Liver (tissue), 3 donors: ENCODE data around the gene COPG2.

Source experiments
- GABPA ChIP-seq, 2 donors: IDR thresholded peaks in 1 of 2; conservative IDR thresholded peaks in 1 of 2; 2 replicates each; pipeline ENCODE4 v1.6.1; 2016; ENCODE audit warnings: antibody characterized with exemption in 2 of 2, mild to moderate bottlenecking in 1 of 2, moderate library complexity in 1 of 2
- JUND ChIP-seq, 2 donors: IDR thresholded peaks; 2 replicates each; pipeline ENCODE4 v1.6.1; 2016; ENCODE audit warnings: antibody characterized with exemption in 2 of 2
- RAD21 ChIP-seq, 2 donors: IDR thresholded peaks; 2 replicates each; pipeline ENCODE4 v1.6.1; 2016; ENCODE audit warnings: antibody characterized with exemption in 2 of 2, mild to moderate bottlenecking in 2 of 2
- SP1 ChIP-seq: IDR thresholded peaks from 2 replicates; pipeline ENCODE4 v1.6.1; 2018; ENCODE audit warnings: antibody characterized with exemption, mild to moderate bottlenecking
- YY1 ChIP-seq: IDR thresholded peaks from 2 replicates; pipeline ENCODE4 v1.6.1; 2016; ENCODE audit warnings: antibody characterized with exemption, mild to moderate bottlenecking
- TF ChIP-seq, protein P1 (sequence below): fragments of 150-350 bp; IDR thresholded peaks from 2 replicates; pipeline ENCODE4 v1.5.1; 2017; ENCODE audit warnings: improper control_type of control experiment, low read depth, low read length; ENCODE audit not compliant: missing input control
- TF ChIP-seq, protein P2 (sequence below): IDR thresholded peaks from 2 replicates; pipeline ENCODE4 v1.6.1; 2016; ENCODE audit warnings: antibody characterized with exemption
- donor health status: healthy.
- donor health status: healthy.

DNA sequence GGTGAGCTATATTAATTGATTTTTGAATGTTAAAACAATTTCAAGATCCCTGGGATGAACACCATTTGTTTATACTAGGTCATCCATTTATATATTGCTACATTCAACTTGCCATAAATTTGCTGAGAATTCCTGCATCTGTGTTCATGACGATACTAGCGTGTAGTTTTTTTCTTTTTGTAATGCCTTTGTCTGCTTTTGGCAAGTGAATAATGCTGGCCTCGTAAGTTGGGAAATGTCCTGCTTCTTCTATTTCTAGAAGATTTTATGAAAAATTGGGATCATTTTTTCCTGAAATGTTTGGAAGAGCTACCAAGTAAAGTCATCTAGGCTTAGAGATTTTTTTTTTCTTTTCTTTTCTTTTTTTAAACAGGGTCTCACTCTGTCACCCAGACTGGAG, 189.6 kb downstream of the COPG2 start:
- TF ChIP-seq, protein P1, sequence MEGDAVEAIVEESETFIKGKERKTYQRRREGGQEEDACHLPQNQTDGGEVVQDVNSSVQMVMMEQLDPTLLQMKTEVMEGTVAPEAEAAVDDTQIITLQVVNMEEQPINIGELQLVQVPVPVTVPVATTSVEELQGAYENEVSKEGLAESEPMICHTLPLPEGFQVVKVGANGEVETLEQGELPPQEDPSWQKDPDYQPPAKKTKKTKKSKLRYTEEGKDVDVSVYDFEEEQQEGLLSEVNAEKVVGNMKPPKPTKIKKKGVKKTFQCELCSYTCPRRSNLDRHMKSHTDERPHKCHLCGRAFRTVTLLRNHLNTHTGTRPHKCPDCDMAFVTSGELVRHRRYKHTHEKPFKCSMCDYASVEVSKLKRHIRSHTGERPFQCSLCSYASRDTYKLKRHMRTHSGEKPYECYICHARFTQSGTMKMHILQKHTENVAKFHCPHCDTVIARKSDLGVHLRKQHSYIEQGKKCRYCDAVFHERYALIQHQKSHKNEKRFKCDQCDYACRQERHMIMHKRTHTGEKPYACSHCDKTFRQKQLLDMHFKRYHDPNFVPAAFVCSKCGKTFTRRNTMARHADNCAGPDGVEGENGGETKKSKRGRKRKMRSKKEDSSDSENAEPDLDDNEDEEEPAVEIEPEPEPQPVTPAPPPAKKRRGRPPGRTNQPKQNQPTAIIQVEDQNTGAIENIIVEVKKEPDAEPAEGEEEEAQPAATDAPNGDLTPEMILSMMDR = no peak
- TF ChIP-seq JUND (IDR thresholded peaks at IDR 0.05) = no peak
- no peak for TF ChIP-seq GABPA (IDR thresholded peaks at IDR 0.05 in 1 of 2, conservative IDR thresholded peaks at IDR 0.05 in 1 of 2)
- no peak for TF ChIP-seq SP1
- no peak for TF ChIP-seq YY1
- TF ChIP-seq RAD21 (IDR thresholded peaks at IDR 0.05) = no peak
- TF ChIP-seq, protein P2, sequence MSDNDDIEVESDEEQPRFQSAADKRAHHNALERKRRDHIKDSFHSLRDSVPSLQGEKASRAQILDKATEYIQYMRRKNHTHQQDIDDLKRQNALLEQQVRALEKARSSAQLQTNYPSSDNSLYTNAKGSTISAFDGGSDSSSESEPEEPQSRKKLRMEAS = no peak
